HepG2 (cell line): ENCODE data around the gene NCF4. TPM values are rescaled to one million over a fixed set of nuclear protein-coding genes. Genes with fewer than 3 reads are reported as not detected.

ENCODE experiments used
- ATAC-seq: fragments of 200-7000 bp; cut with Tn5 transposase; 3 replicates; pipeline ENCODE4 v1.9.1; 2020; ENCODE audit warnings: mild to moderate bottlenecking, moderate library complexity
- BruUV-seq: library from RNA; stranded (reverse); fragments of 400-500 nt; replicated peaks from 2 replicates; lab custom pipeline; 2021; lab: Mats Ljungman, UMichigan
- CTCF ChIA-PET: fragments of 300-600 bp; formaldehyde crosslinking; extraction: SDS; loops from one replicate; lab custom pipeline; 2021; ENCODE audit warnings: low total read pairs, inconsistent platforms, low intra/inter-chr PET ratio; lab: Yijun Ruan, JAX
- POLR2A ChIA-PET: fragments of 350-600 bp; sonication (Branson Sonifier 250); formaldehyde crosslinking; loops from one replicate; lab custom pipeline; 2020; ENCODE audit warnings: antibody characterized with exemption, inconsistent platforms; lab: Yijun Ruan, JAX
- DNase-seq: peaks from one replicate; pipeline ENCODE4 v3.0.0-alpha.2; 2015; ENCODE audit warnings: low spot score
- FAIRE-seq: peaks from 3 replicates; lab custom pipeline; 2011; peaks lifted over from hg19 to GRCh38; lab: Jason Lieb, UNC
- H2AFZ ChIP-seq: one replicate; pipeline ENCODE4 v1.6.1; 2011; ENCODE audit warnings: low read length, inconsistent platforms
- H3K27ac ChIP-seq: fragments of 300-600 bp; 3 replicates; pipeline ENCODE4 v1.8.0; 2011; ENCODE audit warnings: mixed run types, mild to moderate bottlenecking, mixed read lengths, low read length, inconsistent platforms; ENCODE audit not compliant: insufficient read depth; ENCODE audit errors: extremely low read length
- H3K27me3 ChIP-seq, 2 experiments: fragments of 200-600 bp in 1 of 2; 2 replicates in 1 of 2; 3 replicates in 1 of 2; pipeline versions ENCODE4 v1.6.0 to v1.8.0; 2011; ENCODE audit warnings: low read length in 2 of 2, mild to moderate bottlenecking in 2 of 2, moderate library complexity in 2 of 2, inconsistent platforms in 1 of 2; ENCODE audit not compliant: insufficient read depth in 2 of 2, control insufficient read depth in 1 of 2
- H3K36me3 ChIP-seq, 2 experiments: fragments of 200-600 bp in 1 of 2; replicated peaks in 1 of 2; 2 replicates in 1 of 2; 3 replicates in 1 of 2; pipeline versions ENCODE4 v1.5.1 to v1.8.0; 2011; ENCODE audit warnings: low read length in 2 of 2, inconsistent platforms in 1 of 2; ENCODE audit not compliant: insufficient read depth in 2 of 2, control insufficient read depth in 1 of 2
- H3K4me1 ChIP-seq: 2 replicates; pipeline ENCODE4 v1.5.1; 2012; ENCODE audit warnings: low read length, inconsistent platforms; ENCODE audit not compliant: insufficient read depth
- H3K4me2 ChIP-seq: 2 replicates; pipeline ENCODE4 v1.6.0; 2011; ENCODE audit warnings: low read depth, low read length, inconsistent platforms
- H3K4me3 ChIP-seq, 3 experiments: fragments of 200-600 bp in 1 of 3; sonication (generic), shearing (Covaris generic) in 1 of 3; replicated peaks in 1 of 3; 2 replicates each; pipeline ENCODE4 v1.5.1; 2011 to 2016; ENCODE audit warnings: low read length in 3 of 3, inconsistent platforms in 2 of 3, low read depth in 2 of 3, mild to moderate bottlenecking in 2 of 3, control low read depth in 1 of 3, mixed read lengths in 1 of 3; ENCODE audit not compliant: insufficient read depth in 1 of 3
- H3K79me2 ChIP-seq: one replicate; pipeline ENCODE4 v1.6.1; 2011; ENCODE audit warnings: low read length, inconsistent platforms; ENCODE audit not compliant: insufficient read depth
- H3K9ac ChIP-seq: 2 replicates; pipeline ENCODE4 v1.6.0; 2011; ENCODE audit warnings: mild to moderate bottlenecking, low read depth, low read length, inconsistent platforms; ENCODE audit not compliant: insufficient read depth
- H3K9me3 ChIP-seq: 2 replicates; pipeline ENCODE4 v1.5.1; 2012; ENCODE audit warnings: mild to moderate bottlenecking, low read length
- H4K20me1 ChIP-seq: 2 replicates; pipeline ENCODE4 v1.6.0; 2011; ENCODE audit warnings: inconsistent platforms, mild to moderate bottlenecking, low read length, moderate library complexity; ENCODE audit not compliant: insufficient read depth
- HNF4A ChIP-seq: sonication (generic); formaldehyde crosslinking; IDR thresholded peaks from 2 replicates; pipeline ENCODE4 v1.4.0; 2020; ENCODE audit warnings: missing genetic modification reagents
- IKZF5 ChIP-seq: IDR thresholded peaks from 2 replicates; pipeline ENCODE4 v1.6.1; 2018; ENCODE audit warnings: missing genetic modification reagents, mild to moderate bottlenecking, missing compliant biosample characterization
- RFX3 ChIP-seq: IDR thresholded peaks from 2 replicates; pipeline ENCODE4 v1.6.1; 2016; ENCODE audit warnings: missing biosample characterization, missing genetic modification reagents
- TRIM24 ChIP-seq: sonication (generic); formaldehyde crosslinking; IDR thresholded peaks from 2 replicates; pipeline ENCODE4 v1.8.0; 2022; ENCODE audit warnings: mild to moderate bottlenecking, missing genetic modification reagents
- USF2 ChIP-seq, 2 experiments: sonication (generic) in 1 of 2; formaldehyde crosslinking in 1 of 2; IDR thresholded peaks; 2 replicates each; pipeline versions ENCODE4 v1.5.1 to v1.6.1; 2011 to 2020; ENCODE audit warnings: borderline replicate concordance in 1 of 2, low read depth in 1 of 2, low read length in 1 of 2, mild to moderate bottlenecking in 1 of 2, missing genetic modification reagents in 1 of 2, moderate library complexity in 1 of 2
- ZMYM2 ChIP-seq: sonication (generic); formaldehyde crosslinking; IDR thresholded peaks from 2 replicates; pipeline ENCODE4 v1.8.0; 2022; ENCODE audit warnings: mild to moderate bottlenecking, missing genetic modification reagents
- ZNF652 ChIP-seq: IDR thresholded peaks from 2 replicates; pipeline ENCODE4 v1.6.1; 2016; ENCODE audit warnings: low read depth, borderline replicate concordance
- ZSCAN20 ChIP-seq: sonication (generic); formaldehyde crosslinking; IDR thresholded peaks from 2 replicates; pipeline ENCODE4 v1.4.0; 2020; ENCODE audit warnings: missing genetic modification reagents, mild to moderate bottlenecking, borderline replicate concordance
- WGBS: methylation state at CpG from one replicate; pipeline ENCODE4 v1.1.6; 2017; ENCODE audit warnings: low lambda C conversion rate; 5-methylcytosine and 5-hydroxymethylcytosine counted together
- in situ Hi-C: cut with HindIII; loops from 2 replicates; pipeline ENCODE4 v1.10.0; 2017; ENCODE audit warnings: low pct_unique_long_range_greater_than_20kb; ENCODE audit not compliant: extremely low pct_ligation_motif_present
- intact Hi-C: fragments of 100-400 bp; cut with micrococcal nuclease; formaldehyde crosslinking; loops from one replicate; pipeline ENCODE4 v1.10.0; 2022; ENCODE audit not compliant: unreplicated experiment
- polyA plus RNA-seq, 8 experiments: library from polyadenylated mRNA; depleted of rRNA in 3 of 8; stranded (reverse) in 7 of 8; unstranded in 1 of 8; fragments of >200 nt; fragmentation: Illumina TruSeq in 4 of 8; extraction: Trizol in 4 of 8; gene quantifications; 2 replicates each; pipeline versions ENCODE4 v1.2.1 to v1.2.3, GENCODE V29; 2011 to 2016; ENCODE audit warnings: low read depth in 4 of 8, missing spikeins in 1 of 8, mixed read lengths in 1 of 8; ENCODE audit not compliant: insufficient read depth in 1 of 8
- total RNA-seq, 5 experiments: library from RNA; depleted of rRNA; stranded (reverse); fragments of >200 nt; fragmentation: Illumina TruSeq; extraction: Trizol; gene quantifications; 2 replicates each; pipeline ENCODE4 v1.2.3, GENCODE V29; 2016; ENCODE audit warnings: low read depth in 1 of 5
- TF ChIP-seq, protein P1 (sequence below): sonication (generic); formaldehyde crosslinking; IDR thresholded peaks from 2 replicates; pipeline ENCODE4 v1.4.0; 2020; ENCODE audit warnings: missing genetic modification reagents, borderline replicate concordance

Gene NCF4
- total and polyA plus RNA-seq, 2 of the 13 experiments (the other 11 are each of a cell fraction or from before 2014, with no cell fraction given): not detected

GRCh38 chr22:36867695-36868094 lies 6.9 kb downstream of the NCF4 start:
- intact Hi-C loops (no loop called here), in situ Hi-C loops (no loop called here)
- Histone ChIP-seq H3K4me2 (no peak overlapping the region), H4K20me1 (no peaks in the 10 kb centered on the region), H2AFZ (no peak overlapping the region), H3K36me3 (no peaks in the 10 kb centered on the region), H3K4me3 (no peak overlapping the region), H3K9ac (no peak overlapping the region), H3K4me1 (peaks cover 9% of the 10 kb centered on the region; the same call in 1 of the 2 replicates), H3K79me2 (no peaks in the 10 kb centered on the region), H3K27me3 (peaks cover 4 to 45% of the 10 kb centered on the region in 2 experiments), H3K27ac (no peak overlapping the region), H3K9me3 (no peaks in the 10 kb centered on the region)
- POLR2A ChIA-PET: no interaction called here
- BruUV-seq: no TSS peak
- 33% methylated on average over 1 of the region's 5 CpGs for WGBS
- no peak for DNase-seq
- ATAC-seq: no peak
- TF ChIP-seq IKZF5 (no peak), ZMYM2 (CRISPR knock-in tag) (no peak), RFX3 (CRISPR knock-in tag) (no peak), HNF4A (CRISPR knock-in tag) (no peak), ZNF652 (CRISPR knock-in tag) (no peak), ZSCAN20 (CRISPR knock-in tag) (no peak)
- CTCF ChIA-PET: no interaction called here
- no peak for FAIRE-seq

DNA sequence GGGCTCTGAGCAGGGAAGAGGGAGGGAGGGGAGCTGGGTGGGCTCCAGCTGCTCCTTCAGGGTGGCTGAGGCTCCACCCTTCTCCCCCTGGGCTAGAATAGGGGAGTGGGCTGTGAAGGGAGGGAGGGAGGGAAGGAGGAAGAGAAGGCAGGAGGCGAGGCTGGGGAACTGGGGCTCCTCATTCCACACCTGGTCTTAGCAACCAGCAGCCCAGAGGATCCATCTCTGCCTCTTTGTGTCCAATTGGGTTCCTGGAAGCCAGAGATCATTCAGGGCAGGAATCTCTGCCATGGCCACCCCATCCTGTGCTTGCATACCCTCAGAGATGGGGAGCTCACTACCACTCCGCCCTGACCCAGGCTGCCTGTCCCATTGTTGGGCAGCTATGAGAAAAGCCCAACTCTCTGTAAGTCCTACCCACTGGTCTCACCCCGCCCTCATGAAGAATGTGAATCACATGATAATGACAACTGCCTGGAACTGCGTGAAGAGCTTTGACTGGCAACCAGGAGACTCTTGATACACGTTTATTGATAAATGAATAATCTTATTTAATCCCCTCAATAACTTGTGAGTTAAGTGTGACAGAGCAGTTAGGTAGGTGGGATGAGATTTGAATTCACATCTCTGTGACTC lies 7.9 kb downstream of the NCF4 start:
- WGBS: 4% methylated on average over 5 of the region's 5 CpGs
- ATAC-seq: no peak
- H3K79me2 ChIP-seq: no peaks in the 10 kb centered on the region
- H3K4me3 ChIP-seq: no peak overlapping the region
- no peak overlapping the region for H3K9ac ChIP-seq
- H3K4me1 ChIP-seq: peaks cover 5% of the 10 kb centered on the region; the same call in 1 of the 2 replicates
- H3K27me3 ChIP-seq: peaks cover 4 to 39% of the 10 kb centered on the region in 2 experiments
- FAIRE-seq: no peak
- H3K4me2 ChIP-seq: no peak overlapping the region
- ChIA-PET POLR2A (no interaction called here), CTCF (no interaction called here)
- intact Hi-C loops (no loop called here), in situ Hi-C loops (no loop called here)
- H4K20me1 ChIP-seq: no peaks in the 10 kb centered on the region
- H2AFZ ChIP-seq: no peak overlapping the region
- no TSS peak for BruUV-seq
- no peaks in the 10 kb centered on the region for H3K36me3 ChIP-seq
- no peak for DNase-seq
- no peak overlapping the region for H3K27ac ChIP-seq
- no peaks in the 10 kb centered on the region for H3K9me3 ChIP-seq
- no peak for TF ChIP-seq USF2 (IDR thresholded peaks at IDR 0.05; ENCODE audit: low read depth, low read length)
- TF ChIP-seq USF2 (CRISPR knock-in tag; IDR thresholded peaks at IDR 0.05; ENCODE audit: borderline replicate concordance): no peak
- TF ChIP-seq TRIM24 (CRISPR knock-in tag): no peak
- TF ChIP-seq, protein P1, sequence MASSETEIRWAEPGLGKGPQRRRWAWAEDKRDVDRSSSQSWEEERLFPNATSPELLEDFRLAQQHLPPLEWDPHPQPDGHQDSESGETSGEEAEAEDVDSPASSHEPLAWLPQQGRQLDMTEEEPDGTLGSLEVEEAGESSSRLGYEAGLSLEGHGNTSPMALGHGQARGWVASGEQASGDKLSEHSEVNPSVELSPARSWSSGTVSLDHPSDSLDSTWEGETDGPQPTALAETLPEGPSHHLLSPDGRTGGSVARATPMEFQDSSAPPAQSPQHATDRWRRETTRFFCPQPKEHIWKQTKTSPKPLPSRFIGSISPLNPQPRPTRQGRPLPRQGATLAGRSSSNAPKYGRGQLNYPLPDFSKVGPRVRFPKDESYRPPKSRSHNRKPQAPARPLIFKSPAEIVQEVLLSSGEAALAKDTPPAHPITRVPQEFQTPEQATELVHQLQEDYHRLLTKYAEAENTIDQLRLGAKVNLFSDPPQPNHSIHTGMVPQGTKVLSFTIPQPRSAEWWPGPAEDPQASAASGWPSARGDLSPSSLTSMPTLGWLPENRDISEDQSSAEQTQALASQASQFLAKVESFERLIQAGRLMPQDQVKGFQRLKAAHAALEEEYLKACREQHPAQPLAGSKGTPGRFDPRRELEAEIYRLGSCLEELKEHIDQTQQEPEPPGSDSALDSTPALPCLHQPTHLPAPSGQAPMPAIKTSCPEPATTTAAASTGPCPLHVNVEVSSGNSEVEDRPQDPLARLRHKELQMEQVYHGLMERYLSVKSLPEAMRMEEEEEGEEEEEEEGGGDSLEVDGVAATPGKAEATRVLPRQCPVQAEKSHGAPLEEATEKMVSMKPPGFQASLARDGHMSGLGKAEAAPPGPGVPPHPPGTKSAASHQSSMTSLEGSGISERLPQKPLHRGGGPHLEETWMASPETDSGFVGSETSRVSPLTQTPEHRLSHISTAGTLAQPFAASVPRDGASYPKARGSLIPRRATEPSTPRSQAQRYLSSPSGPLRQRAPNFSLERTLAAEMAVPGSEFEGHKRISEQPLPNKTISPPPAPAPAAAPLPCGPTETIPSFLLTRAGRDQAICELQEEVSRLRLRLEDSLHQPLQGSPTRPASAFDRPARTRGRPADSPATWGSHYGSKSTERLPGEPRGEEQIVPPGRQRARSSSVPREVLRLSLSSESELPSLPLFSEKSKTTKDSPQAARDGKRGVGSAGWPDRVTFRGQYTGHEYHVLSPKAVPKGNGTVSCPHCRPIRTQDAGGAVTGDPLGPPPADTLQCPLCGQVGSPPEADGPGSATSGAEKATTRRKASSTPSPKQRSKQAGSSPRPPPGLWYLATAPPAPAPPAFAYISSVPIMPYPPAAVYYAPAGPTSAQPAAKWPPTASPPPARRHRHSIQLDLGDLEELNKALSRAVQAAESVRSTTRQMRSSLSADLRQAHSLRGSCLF (CRISPR knock-in tag): no peak
